Uterus (tissue), 4 donors: ENCODE measurements around the gene KCNQ4. TPM values are rescaled to one million over a fixed set of nuclear protein-coding genes. Genes with fewer than 3 reads are reported as not detected.
A peak's percentile ranks its signal among the peaks of the same experiment; 100 is the strongest.

Source experiments
- DNase-seq, 2 donors: peaks; one replicate each; pipeline ENCODE4 v3.0.0-alpha.2; 2019 to 2020
- H3K27ac ChIP-seq, 2 donors: fragments of 200-600 bp; sonication (generic); 1 replicate in 1 of 2; 2 replicates in 1 of 2; pipeline ENCODE4 v1.5.1; 2016 to 2018
- H3K27me3 ChIP-seq, 2 donors: fragments of 200-600 bp; sonication (generic); one replicate each; pipeline ENCODE4 v1.5.1; 2018 to 2019; ENCODE audit warnings: control low read depth in 1 of 2
- H3K36me3 ChIP-seq, 2 donors: fragments of 200-600 bp; sonication (generic); one replicate each; pipeline ENCODE4 v1.5.1; 2019; ENCODE audit warnings: control low read depth in 1 of 2
- H3K4me1 ChIP-seq, 2 donors: fragments of 200-600 bp; sonication (generic); one replicate each; pipeline ENCODE4 v1.5.1; 2018 to 2019; ENCODE audit warnings: control low read depth in 1 of 2
- H3K4me3 ChIP-seq, 2 donors: fragments of 200-600 bp; sonication (generic); 1 replicate in 1 of 2; 2 replicates in 1 of 2; pipeline ENCODE4 v1.5.1; 2018 to 2019; ENCODE audit warnings: mild to moderate bottlenecking in 1 of 2
- H3K9me3 ChIP-seq, 2 donors: fragments of 200-600 bp; sonication (generic); one replicate each; pipeline ENCODE4 v1.5.1; 2019; ENCODE audit warnings: control low read depth in 1 of 2
- CTCF ChIP-seq, 4 experiments: fragments of 200-600 bp in 2 of 4; fragments of 450-650 bp in 2 of 4; sonication (generic) in 2 of 4; IDR thresholded peaks; one replicate each; pipeline ENCODE4 v1.5.1; 2016 to 2019; ENCODE audit warnings: antibody characterized with exemption in 4 of 4, mild to moderate bottlenecking in 2 of 4, moderate library complexity in 1 of 4
- POLR2A ChIP-seq, 2 donors: fragments of 450-650 bp; IDR thresholded peaks; one replicate each; pipeline ENCODE4 v1.6.1; 2016; ENCODE audit warnings: antibody characterized with exemption in 2 of 2, mild to moderate bottlenecking in 1 of 2, moderate library complexity in 1 of 2
- intact Hi-C: fragments of 100-400 bp; cut with DNase I; formaldehyde crosslinking; loops from one replicate; pipeline ENCODE4 v1.15.1; 2023; ENCODE audit warnings: low total_unique reads
- total RNA-seq, 4 donors: library from RNA; depleted of rRNA in 3 of 4; stranded (reverse); fragments of >200 nt in 3 of 4; gene quantifications; one replicate each; pipeline versions ENCODE4 v1.1.0 to v1.2.4, GENCODE V29; 2014 to 2023
- donor health status: DM: yes; HTN: yes; CAD: no.

Gene KCNQ4
- total RNA-seq, 4 donors from 2014 or later: 2.7 to 13.4 (median 7.4) TPM; not detected in 1

GRCh38 chr1:40795811-40796586 is 12.4 kb downstream of the KCNQ4 start:
- Histone ChIP-seq H3K27me3 (no peaks in the 10 kb centered on the region), H3K9me3 (no peaks in the 10 kb centered on the region), H3K4me1 (peaks cover 13 to 21% of the 10 kb centered on the region in 2 donors), H3K4me3 (no peak overlapping the region), H3K36me3 (no peaks in the 10 kb centered on the region), H3K27ac (peak overlapping the region; percentile 66 to 80)
- intact Hi-C loops: no loop called here
- DNase-seq: no peak
- TF ChIP-seq POLR2A (IDR thresholded peaks at IDR 0.05) (no peak), CTCF (IDR thresholded peaks at IDR 0.05) (no peak)

GRCh38 chr1:40796939-40797667 is 13.5 kb downstream of the KCNQ4 start:
- Histone ChIP-seq H3K4me3 (no peak overlapping the region), H3K27me3 (no peaks in the 10 kb centered on the region), H3K9me3 (no peaks in the 10 kb centered on the region), H3K27ac (peak overlapping the region; percentile 80 to 88), H3K4me1 (peaks cover 13 to 29% of the 10 kb centered on the region in 2 donors), H3K36me3 (no peaks in the 10 kb centered on the region)
- peak in 1 of 2 donors; percentile 45 for DNase-seq
- intact Hi-C loops: no loop called here
- TF ChIP-seq POLR2A (IDR thresholded peaks at IDR 0.05): no peak
- no peak for TF ChIP-seq CTCF (IDR thresholded peaks at IDR 0.05)

GRCh38 chr1:40797668-40798010 is 14.1 kb downstream of the KCNQ4 start:
- DNase-seq: no peak

GRCh38 chr1:40798366-40799281 is 15.0 kb downstream of the KCNQ4 start:
- DNase-seq: peak; percentile 52 to 65
- Histone ChIP-seq H3K9me3 (no peaks in the 10 kb centered on the region), H3K36me3 (no peaks in the 10 kb centered on the region), H3K4me3 (no peak overlapping the region), H3K27ac (peak overlapping the region; percentile 80 to 88), H3K27me3 (no peaks in the 10 kb centered on the region), H3K4me1 (peaks cover 13 to 29% of the 10 kb centered on the region in 2 donors)
- TF ChIP-seq POLR2A (IDR thresholded peaks at IDR 0.05): no peak
- TF ChIP-seq CTCF (IDR thresholded peaks at IDR 0.05): no peak
- intact Hi-C loops: no loop called here

More at GRCh38 chr1:40797668-40798010, 14.1 kb downstream of the KCNQ4 start:
- Histone ChIP-seq H3K36me3 (no peaks in the 10 kb centered on the region), H3K27me3 (no peaks in the 10 kb centered on the region), H3K4me3 (no peak overlapping the region), H3K9me3 (no peaks in the 10 kb centered on the region), H3K4me1 (peaks cover 13 to 29% of the 10 kb centered on the region in 2 donors), H3K27ac (peak overlapping the region; percentile 80 to 88)
- TF ChIP-seq POLR2A (IDR thresholded peaks at IDR 0.05) (no peak), CTCF (IDR thresholded peaks at IDR 0.05) (no peak)
- intact Hi-C loops: no loop called here
